HG02885 (cell line): Measurements from ENCODE around the gene CNTN4.
"Not testable (repeated sequence)": the region's sequence is repeated elsewhere in the genome, so short reads cannot be mapped to it uniquely, and the experiment has no call there.

Source experiments
- ATAC-seq: cut with Tn5 transposase; IDR thresholded peaks from one replicate; pipeline ENCODE4 v1.9.1; 2021; ENCODE audit warnings: mild to moderate bottlenecking; ENCODE audit not compliant: unreplicated experiment, poor library complexity

The CNTN4 gene

DNA sequence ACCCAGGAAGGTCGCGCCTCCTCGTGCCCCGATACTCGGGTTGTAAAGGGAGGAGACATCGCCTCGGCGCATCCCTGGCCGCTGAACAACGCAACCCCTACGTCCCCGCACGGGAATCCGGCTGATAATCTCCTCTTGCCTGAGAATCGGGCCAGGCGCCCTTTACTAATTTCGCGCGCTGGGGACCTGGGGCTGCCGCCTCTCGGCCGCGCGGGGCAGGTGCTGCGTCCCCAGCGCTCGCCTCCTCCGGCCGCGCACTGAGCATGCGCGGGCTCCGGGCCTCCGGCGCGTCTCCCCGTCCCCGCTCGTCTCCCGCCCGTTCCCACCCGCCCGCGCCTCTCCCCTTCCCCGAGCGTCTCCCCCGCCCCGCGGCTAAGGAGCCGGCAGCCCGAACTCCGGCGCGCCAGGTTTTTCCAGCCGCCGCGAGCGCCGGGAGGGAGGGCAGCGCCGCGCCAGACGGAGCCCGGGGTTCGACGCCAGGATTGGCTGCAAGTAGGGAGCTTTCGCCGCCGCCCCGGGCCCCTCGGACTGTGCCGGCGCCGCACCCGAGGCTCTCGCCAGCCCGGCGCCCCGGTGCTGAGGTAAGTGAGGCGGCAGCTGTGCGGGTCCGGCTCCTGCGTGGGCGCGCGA lies at the start of gene CNTN4:
TSS of gene CNTN4 (plus strand) at position 469 of the 630 bp plus-strand sequence.
- ATAC-seq, result no peak

DNA sequence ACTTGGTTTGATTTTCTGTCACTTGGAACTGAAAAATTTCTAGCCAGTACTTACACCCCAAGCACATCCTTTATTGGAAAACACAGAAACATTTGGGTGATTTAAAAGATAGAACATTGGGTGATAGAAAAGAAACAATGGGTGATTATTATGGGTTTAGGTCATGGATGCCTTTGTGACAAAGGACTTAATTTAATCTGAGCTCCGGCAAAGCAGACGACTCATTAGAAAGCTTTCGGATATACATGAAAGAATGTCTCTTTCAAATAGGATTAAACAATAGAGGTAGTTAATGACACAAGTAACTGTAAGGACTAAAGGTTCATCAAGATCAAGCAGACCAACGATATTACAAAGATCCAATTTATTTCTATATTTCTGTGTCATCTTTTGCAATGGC lies 37.3 kb upstream of the CNTN4 start:
- ATAC-seq, result no peak

DNA sequence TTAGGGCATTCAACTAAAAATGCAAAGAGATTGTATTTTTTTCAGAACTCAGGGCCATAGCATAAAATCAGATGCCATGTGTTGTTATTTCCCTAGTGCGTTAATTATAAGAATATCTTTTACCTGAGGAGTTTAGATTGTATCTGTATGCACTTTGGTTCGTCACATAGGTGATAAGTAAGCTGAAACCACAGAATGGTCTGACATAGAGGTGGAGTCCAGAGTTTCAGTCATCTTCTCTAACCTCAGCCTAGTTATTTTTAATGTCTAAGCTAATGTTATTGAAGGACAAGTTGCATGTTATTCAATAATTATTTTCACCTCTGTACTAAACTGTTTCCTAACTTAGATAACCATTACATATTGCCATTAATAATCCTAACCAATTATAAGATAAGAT lies 27.1 kb upstream of the CNTN4 start:
- ATAC-seq, result no peak

DNA sequence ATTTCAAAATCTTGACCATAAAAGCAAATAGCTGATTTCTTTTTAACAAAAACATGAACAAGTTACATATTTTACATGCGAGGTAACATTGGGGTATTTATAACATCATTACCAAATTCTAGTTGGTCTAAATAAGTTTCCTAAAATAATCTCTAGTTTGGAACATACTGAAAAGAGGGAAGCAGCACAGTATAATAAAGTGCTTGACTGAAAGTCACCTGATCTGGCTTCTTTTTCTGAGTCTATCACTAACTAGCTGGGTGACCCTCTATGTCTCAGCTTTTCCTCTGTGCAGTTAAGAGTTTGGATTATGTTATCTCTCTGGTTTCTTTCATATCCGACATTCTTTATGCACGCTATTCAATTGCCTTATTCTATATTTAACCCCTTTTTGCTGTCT lies 19.8 kb upstream of the CNTN4 start:
- ATAC-seq, result no peak

DNA sequence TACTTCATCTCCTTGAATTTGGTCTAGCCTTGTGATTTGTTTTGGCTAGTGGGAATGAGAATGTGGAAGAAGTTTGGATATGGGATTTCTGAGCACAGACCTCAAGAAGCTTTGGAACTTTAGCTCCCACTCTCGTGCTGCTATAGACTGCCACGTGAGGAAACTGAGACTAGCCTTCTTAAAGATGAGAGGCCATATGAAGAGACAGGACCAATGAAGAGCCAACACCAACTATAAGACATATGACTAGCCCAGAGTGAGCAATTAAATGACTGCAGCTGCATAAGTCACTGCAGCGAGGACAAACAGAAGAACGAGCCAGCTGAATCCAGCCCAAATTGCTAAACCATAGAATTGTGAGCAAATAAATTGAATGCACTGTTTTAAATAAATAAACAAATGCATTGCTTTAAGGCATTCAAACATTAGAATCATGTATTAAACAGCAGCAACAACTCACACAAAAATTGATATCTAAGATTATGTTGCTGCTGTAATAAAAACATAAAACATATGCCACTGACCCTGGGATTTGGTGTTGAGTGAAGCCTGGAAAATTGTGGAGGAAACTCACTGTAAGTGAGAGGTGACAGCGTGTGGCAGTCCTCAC lies 15.7 kb upstream of the CNTN4 start:
- ATAC-seq, result no peak

DNA sequence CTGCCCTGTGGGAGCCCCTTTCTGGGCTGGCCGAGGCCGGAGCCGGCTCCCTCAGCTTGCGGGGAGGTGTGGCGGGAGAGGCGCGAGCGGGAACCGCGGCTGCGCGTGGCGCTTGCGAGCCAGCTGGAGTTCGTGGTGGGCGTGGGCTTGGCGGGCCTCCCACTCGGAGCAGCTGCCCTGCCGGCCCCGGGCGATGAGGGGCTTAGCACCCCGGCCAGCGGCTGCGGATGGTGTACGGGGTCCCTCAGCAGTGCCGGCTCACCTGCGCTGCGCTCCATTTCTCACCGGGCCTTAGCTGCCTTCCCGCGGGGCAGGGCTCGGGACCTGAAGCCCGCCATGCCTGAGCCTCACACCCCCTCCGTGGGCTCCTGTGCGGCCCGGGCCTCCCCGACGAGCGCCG lies 15.1 kb upstream of the CNTN4 start:
- ATAC-seq, result not testable (repeated sequence)

DNA sequence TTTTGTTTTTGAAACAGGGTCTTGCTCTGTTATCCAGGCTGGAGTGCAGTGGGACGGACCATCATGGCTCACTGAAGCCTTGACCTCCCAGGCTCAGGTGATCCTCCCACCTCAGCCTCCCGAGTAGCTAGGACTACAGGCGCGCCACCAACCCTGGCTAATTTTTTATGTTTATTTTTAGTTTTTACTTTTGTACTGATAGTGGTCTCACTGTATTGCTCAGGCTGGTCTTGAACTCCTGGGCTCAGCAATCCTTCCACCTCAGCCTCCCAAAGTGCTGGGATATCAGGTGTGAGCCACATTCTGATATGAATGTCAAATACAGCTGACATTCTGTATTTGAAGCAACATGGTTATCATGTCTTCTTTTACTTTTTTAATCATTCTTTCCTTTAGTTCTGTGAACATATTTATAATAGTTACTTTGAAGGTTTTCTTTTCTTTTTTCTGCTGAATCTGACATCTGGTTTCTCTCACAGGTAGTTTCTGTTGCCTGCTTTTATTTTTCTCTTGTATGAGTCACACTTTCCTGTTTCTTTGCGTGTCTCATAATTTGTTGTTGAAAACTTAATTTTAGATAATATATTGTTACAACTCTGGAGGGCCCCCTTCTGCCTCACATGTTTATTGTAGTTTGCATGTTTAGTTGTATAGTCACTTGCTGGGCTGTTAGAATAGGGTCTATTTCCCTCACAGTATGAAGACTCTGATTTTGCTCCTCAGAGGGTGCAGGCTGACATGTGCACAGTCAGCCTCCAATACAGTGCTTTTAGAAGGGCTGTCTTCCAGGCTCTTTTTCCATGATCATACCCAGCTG lies 8.4 kb upstream of the CNTN4 start:
- ATAC-seq, result no peak

DNA sequence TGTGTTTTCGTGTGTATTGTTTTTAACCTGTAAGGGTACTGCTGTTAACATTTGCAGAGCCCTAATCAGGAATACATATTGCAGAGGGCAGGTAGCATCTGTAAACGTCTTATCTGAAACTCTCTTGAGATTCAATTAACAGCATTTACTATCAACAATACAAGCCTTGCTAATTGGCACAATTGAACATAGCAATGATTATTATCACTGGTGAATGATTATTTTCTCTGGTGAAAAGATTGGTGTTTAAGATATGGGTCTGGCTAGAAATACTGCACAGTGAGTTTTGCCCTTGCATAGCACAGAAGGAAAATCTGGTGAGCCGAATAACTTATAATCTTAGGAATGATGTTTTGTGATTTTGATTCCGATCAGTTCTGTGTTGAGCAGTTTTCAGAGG lies 5.9 kb upstream of the CNTN4 start:
- ATAC-seq, result no peak

DNA sequence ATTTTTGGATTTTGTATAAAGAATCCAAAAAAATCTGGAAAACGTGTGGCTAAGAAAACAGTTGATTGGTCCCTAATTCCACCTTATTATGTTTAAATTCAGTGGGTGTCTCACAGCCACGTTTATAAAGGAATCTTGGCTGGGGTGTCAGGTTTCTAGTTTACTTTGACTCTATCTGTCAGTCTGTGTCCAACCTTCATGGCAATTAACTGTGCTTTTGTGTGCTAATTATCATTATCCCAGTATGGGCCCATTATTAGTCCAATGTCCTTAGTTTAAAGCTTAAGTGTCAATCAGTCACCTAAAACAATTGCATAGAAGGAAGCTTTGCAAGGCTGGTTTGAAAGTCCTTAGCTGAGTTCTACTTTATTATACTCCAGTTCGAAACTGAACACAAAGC lies 3.7 kb upstream of the CNTN4 start:
- no peak for ATAC-seq

DNA sequence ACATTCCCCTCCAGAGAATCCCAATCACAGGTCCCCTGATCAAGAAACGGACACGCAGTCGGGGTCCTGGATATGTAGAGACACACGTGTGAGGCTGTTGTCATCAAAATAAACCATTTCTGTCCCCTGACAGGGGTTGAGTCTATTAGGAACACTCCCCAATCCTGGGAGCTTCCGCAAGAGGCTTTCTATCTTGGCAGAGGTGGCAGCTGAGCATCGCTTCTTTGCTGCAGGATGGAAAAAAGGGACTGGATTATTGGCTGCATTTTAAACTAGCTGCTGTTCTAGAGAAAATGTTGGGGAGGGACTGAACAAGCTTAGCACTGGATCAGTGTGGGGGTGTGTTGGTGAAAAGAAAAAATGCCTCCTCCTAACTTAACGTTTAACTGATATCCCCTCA lies 2.5 kb upstream of the CNTN4 start:
- no peak for ATAC-seq

DNA sequence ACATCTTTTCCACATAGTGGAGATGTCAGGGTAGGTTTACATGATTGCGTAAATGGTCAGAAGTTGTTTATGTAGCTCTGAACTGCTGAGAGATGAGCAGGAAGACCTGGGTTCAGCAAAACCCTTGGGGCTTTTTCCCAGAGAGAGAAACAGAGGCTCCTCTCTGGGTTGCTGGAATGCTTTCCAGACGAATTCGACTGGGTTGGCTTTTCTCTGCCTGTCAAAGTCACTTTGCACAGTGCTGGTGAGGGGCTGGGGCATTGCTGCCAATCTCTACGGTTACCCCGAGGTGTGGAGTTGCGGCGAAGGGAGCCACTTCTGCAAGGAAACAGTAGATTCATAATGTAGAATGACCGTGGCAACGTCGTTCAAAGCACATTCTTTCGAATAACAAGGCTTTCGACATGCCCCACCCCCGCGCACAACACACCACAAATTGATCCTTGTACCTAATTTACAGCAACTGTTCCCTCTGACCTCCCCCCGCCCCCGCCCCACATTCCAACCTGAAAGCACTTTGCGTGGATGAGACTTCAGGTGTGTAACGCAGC lies 950 bp upstream of the CNTN4 start:
- ATAC-seq, result no peak

DNA sequence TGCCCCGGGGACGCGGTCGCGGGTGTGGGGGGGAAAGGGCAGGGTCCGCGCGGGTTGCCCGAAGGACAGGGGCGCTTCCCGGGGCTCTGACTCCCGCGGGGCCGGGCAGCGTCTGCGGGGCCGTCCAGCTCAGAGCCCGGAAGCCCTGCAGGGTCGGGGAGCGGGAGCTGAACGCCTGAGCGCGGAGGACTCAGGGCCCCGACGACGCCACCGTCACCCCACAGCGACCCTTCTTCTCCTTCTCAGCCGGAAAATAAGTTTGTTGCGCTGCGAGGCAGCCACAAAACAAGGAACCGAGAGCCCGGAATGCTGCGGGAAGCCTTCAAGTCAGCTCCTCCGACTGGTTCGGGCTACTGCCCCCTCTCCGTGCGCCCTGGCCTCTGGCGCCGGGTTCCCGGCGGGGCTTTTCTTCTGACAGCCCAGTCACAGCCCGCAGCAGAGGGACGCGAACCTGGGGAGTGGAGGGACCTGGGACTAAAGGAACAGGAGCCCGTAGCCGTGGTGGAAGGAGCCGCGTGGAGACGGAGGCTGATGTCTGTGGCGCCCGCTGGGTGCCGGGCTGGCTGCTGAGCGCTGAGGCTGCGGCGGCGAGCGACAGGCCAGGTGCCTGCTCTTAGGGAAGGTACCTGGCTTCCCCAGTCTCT lies 484 bp downstream of the CNTN4 start:
- no peak for ATAC-seq

DNA sequence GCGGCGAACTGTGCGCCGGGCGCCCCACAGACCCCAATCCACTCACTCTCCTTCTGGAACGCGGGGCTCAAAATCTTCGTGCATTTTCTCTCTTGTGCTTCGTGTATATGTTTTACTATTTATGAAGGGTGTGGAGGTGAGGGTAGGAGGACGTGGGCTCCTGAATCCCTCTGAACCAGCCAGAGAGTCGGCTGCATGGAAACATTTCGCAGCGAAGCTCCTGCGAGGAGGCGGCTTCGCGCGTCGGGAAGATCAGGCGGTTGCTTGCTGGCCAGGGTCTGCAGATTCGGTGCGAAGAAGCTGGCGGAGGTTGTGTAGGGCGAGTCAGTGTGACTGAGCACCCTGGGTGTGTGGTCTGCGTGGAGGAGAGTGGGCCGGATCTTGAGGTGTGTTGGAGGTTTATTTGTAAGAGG lies 1.1 kb downstream of the CNTN4 start:
- no peak for ATAC-seq

DNA sequence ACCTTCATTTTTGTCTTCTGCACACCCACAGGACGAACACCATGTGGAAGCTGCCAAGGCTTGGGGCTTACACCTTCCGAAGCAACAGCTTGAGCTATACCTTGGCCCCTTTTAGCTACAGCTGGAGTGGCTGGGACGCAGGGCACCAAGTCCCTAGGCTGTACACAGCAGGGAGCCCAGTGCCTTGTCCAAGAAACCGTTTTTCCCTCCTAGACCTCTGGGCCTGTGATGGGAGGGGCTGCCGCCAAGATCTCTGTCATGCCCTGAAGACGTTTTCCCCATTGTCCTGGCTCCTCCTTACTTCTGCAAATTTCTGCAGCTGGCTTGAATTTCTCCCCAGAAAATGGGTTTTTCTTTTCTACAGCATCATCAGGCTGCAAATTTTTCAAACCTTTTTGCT lies 7.8 kb downstream of the CNTN4 start:
- ATAC-seq, result no peak

DNA sequence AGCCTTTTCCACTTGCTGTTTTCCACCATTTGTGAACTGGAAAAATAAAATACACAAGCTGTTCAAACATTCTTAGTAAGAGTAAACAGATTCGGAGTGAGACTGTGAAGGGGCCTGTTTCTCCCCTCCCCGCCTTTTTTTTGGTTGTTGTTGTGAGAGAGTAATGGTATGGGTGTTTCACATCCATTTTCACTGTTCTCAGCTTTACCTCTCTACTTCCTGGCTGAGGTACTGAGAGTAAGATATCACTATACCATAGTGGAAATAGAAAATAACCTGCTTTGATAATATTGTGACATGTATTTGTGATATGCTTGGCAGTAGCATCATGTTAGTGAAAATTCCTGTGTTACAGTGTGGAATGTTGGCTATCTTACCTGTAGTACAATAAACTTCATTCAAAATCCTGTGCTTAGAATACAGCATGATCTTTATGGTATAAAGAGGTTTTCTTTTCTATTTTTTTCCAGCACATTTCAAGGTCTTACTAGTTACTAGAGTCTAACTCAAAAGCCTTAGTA lies 12.0 kb downstream of the CNTN4 start:
- ATAC-seq, result no peak

DNA sequence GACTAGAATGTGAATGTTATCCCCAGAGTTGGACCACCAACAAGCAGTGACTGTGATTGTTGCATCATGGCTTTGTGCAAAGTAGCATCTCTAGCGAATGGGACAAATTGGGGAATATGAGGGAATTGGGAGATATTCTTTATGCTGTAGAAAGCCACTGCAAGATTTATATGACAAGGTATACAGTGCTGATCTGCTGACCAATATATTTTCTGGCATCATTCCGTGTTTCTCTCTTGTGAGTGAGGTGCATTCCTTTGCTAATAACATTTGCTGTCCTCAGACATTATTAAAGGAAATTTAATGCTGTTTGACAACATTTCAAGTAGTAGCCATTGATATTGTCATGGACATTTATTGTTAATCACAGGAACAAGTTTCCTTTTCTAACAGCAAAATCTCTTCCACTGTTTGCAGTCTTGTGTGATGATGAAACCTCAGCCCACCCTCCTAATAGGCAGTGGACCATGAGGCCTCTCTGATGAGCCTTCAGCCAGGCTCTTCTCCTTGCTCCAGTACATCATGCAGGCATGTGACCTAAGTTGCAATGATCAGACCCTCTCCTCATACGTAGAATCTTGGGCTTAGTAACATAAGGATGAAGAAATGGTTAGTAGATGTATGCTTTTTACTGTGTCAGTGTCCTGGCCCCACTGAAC lies 16.1 kb downstream of the CNTN4 start:
- no peak for ATAC-seq

DNA sequence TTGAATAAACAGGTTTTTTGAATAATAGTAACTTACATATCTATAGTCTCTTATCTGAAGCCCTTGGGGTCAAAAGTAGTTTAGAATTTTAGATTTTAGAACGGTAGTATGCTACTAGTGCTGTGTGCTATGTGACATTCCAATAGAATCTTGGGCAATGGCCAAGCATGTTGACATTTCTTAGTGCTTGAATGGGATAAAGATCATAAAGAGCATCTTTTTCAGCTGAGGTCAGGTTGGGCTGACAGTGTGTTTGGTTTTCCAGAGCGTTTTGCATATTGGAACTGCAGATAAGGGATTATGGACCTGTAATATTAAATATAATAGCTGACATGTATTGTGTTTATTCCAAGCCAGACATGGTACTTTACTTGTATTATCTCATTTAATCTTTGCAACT lies 32.1 kb downstream of the CNTN4 start:
- ATAC-seq, result no peak

DNA sequence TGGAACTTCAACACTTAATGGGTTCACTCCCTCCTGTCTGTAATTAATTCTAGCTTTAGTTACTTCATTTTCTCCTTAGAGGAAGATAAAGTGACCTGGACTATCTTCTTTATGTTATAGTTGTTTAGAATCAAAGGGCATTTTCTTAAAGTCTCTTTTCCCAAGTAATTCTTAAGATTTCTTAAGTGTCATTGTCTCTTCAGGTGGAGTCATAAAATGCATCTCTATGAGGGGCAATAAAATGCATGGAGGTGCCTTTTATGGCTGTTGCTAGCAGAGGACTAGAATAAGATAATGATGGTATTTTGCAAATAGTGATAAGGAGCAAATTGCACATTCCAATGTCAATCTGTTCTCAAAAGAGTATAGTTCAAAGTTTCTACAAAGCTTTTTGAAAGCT lies 34.5 kb downstream of the CNTN4 start:
- no peak for ATAC-seq

DNA sequence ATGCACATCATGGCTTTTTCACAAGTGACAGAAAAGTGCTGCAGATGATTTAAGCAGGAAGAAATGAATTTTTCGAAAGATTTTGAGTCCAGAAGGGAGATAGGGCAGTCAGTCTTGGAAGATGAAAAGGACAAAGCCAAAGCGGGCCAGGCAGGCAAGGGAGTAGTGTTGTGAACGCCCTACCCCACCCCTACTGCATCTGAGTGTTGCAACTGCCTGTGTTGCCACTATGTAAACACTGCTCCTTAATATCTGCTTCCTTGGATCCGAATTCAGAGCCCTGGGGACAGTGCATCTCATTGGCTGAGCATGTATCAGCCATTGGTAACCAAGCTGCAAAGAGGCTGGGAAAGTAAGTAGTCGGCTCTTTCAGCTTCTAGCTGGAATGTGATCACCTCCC lies 39.0 kb downstream of the CNTN4 start:
- no peak for ATAC-seq

DNA sequence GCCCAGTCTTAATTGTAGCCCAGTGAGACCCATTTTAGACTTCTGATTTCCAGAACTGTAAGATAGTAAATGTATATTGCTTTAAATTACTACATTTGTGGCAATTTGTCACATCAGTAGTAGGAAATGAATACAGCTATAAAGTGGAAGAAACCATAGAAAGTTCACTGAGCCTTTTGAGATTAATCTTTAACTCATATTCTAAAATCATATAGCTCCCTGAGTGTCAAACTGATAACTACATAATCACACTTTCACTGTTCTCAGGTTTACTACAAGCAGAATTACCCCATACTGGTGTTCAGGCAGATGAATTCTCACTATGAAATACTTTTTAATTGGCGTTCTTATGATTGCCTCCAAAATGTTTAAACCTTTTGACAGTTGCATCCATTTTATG lies 42.8 kb downstream of the CNTN4 start:
- no peak for ATAC-seq
